GM12891 (cell line): ENCODE measurements around the gene PXN.

Experiments
- DNase-seq: peaks from one replicate; pipeline ENCODE4 v3.0.0; 2011; ENCODE audit warnings: low spot score; ENCODE audit not compliant: insufficient read length
- FAIRE-seq: peaks from 2 replicates; lab custom pipeline; 2011; peaks lifted over from hg19 to GRCh38; lab: Jason Lieb, UNC
- PAX5 ChIP-seq: IDR thresholded peaks from 2 replicates; pipeline ENCODE4 v1.6.1; 2011; ENCODE audit warnings: low read length, moderate library complexity, mild to moderate bottlenecking; ENCODE audit not compliant: insufficient read depth, severe bottlenecking
- POLR2A ChIP-seq: IDR thresholded peaks from 2 replicates; pipeline ENCODE4 v1.6.1; 2011; ENCODE audit warnings: low read depth, low read length, control low read depth
- POLR2AphosphoS5 ChIP-seq: IDR thresholded peaks from 2 replicates; pipeline ENCODE4 v1.6.1; 2011; ENCODE audit warnings: low read depth, low read length, control low read depth
- POU2F2 ChIP-seq: IDR thresholded peaks from 2 replicates; pipeline ENCODE4 v1.6.1; 2011; ENCODE audit warnings: low read depth, mild to moderate bottlenecking, control low read depth, low read length, moderate library complexity
- SPI1 ChIP-seq: IDR thresholded peaks from 2 replicates; pipeline ENCODE4 v1.6.1; 2011; ENCODE audit warnings: low read depth, low read length, control low read depth
- TAF1 ChIP-seq: IDR thresholded peaks from 2 replicates; pipeline ENCODE4 v1.6.1; 2011; ENCODE audit warnings: low read depth, low read length, control low read depth

Gene PXN

GRCh38 chr12:120231316-120232011 lies 34.1 kb downstream of the PXN start:
- peak; percentile 39; the same call in 1 of the 2 replicates for TF ChIP-seq SPI1
- TF ChIP-seq POLR2AphosphoS5: no peak
- FAIRE-seq (no peak), DNase-seq (no peak)

- TF ChIP-seq POLR2AphosphoS5 (no peak), POU2F2 (no peak), PAX5 (no peak), SPI1 (no peak), POLR2A (no peak), TAF1 (no peak)
- DNase-seq (no peak), FAIRE-seq (no peak)
Observed at GRCh38 chr12:120230974-120231315, 34.6 kb downstream of the PXN start.

- TF ChIP-seq POLR2A (no peak), PAX5 (no peak), SPI1 (no peak), POLR2AphosphoS5 (no peak), TAF1 (no peak), POU2F2 (no peak)
- FAIRE-seq: no peak
- no peak for DNase-seq
Observed at GRCh38 chr12:120230326-120230973, 35.1 kb downstream of the PXN start.

GRCh38 chr12:120229487-120230325 lies 35.8 kb downstream of the PXN start:
- FAIRE-seq (no peak), DNase-seq (no peak)
- TF ChIP-seq PAX5 (no peak), SPI1 (no peak), POU2F2 (no peak), POLR2A (no peak), POLR2AphosphoS5 (no peak), TAF1 (no peak)

- DNase-seq: no peak
- no peak for TF ChIP-seq POLR2AphosphoS5
- no peak for TF ChIP-seq SPI1
- no peak for TF ChIP-seq PAX5
- no peak for TF ChIP-seq POLR2A
- TF ChIP-seq POU2F2: no peak
- TF ChIP-seq TAF1: no peak
- no peak for FAIRE-seq
Observed at GRCh38 chr12:120229071-120229486, 36.5 kb downstream of the PXN start.

GRCh38 chr12:120228291-120229070 lies 37.0 kb downstream of the PXN start:
- FAIRE-seq: peak; percentile 76
- TF ChIP-seq POLR2A (no peak), TAF1 (no peak), PAX5 (no peak), POLR2AphosphoS5 (no peak), POU2F2 (no peak), SPI1 (no peak)
- peak; percentile 86 for DNase-seq

GRCh38 chr12:120228041-120228290 lies 37.6 kb downstream of the PXN start:
- TF ChIP-seq POLR2A (no peak), SPI1 (no peak), POLR2AphosphoS5 (no peak), TAF1 (no peak), POU2F2 (no peak), PAX5 (no peak)
- no peak for DNase-seq
- FAIRE-seq: no peak

- TF ChIP-seq POU2F2: no peak
- no peak for TF ChIP-seq PAX5
- no peak for TF ChIP-seq POLR2A
- no peak for TF ChIP-seq SPI1
- no peak for TF ChIP-seq POLR2AphosphoS5
- TF ChIP-seq TAF1: no peak
- DNase-seq (no peak), FAIRE-seq (no peak)
Observed at GRCh38 chr12:120227233-120228040, 38.1 kb downstream of the PXN start.
